ENCODE results near the gene SP3.

DNA sequence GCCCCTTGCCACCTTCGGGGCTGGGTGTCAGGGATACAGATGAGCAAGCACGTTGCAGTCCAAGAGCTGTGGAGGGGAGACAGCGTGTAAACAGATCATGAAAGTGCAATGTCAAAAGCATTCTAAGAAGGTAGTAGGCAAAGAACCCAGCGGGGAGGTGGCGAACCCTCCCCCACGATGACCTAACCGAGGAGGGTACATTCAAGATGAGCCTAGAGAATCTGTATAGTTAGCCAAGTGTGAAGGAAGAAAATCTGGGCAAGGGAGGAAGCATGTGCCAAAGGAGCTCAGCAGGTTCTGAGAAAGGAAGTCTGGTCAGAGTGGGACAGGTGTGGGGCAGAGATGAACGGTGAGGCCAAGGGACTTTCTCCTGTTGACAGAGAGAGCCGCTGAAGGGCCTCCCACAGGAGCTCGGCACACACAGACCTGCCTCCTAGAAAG, 106.9 kb downstream of the SP3 start:
- TF ChIP-seq, protein P1, sequence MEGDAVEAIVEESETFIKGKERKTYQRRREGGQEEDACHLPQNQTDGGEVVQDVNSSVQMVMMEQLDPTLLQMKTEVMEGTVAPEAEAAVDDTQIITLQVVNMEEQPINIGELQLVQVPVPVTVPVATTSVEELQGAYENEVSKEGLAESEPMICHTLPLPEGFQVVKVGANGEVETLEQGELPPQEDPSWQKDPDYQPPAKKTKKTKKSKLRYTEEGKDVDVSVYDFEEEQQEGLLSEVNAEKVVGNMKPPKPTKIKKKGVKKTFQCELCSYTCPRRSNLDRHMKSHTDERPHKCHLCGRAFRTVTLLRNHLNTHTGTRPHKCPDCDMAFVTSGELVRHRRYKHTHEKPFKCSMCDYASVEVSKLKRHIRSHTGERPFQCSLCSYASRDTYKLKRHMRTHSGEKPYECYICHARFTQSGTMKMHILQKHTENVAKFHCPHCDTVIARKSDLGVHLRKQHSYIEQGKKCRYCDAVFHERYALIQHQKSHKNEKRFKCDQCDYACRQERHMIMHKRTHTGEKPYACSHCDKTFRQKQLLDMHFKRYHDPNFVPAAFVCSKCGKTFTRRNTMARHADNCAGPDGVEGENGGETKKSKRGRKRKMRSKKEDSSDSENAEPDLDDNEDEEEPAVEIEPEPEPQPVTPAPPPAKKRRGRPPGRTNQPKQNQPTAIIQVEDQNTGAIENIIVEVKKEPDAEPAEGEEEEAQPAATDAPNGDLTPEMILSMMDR (conservative IDR thresholded peaks at IDR 0.05; ENCODE audit: low read length): no peak
- TF ChIP-seq EZH2phosphoT487 (IDR thresholded peaks at IDR 0.05; ENCODE audit: borderline replicate concordance, low read depth, low read length): no peak
